Activated T-cell treated with anti-CD3 and anti-CD28 coated beads for 24 hours (primary cell): ENCODE results near the gene C10orf67.
"Not testable (repeated sequence)": the region's sequence is repeated elsewhere in the genome, so short reads cannot be mapped to it uniquely, and the experiment has no call there.

ENCODE experiments used
- DNase-seq: peaks from one replicate; pipeline ENCODE4 v3.0.0-alpha.2; 2020; ENCODE audit warnings: low read depth

The C10orf67 gene

GRCh38 chr10:23362069-23362830 lies 17.7 kb upstream of the C10orf67 start:
- no peak for DNase-seq

DNA sequence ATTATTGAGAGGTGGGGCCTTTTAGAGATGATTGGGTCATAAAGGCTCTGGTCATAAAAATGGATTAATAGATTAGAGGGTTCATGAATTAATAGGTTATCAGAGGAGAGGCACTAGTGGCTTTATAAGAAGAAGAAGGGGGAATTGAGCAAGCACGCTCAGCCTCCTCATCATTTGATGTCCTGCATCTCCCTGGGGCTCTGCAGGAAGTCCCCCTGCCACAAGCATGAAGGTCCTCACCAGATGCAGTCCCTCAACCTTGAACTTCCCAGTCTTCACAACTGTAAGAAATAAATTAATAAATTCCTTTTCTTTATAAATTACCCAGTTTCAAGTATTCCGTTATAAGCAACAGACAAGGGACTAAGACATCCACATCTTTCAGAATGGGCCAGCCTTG lies 17.1 kb upstream of the C10orf67 start:
- DNase-seq: no peak

- no peak for DNase-seq
Measured at GRCh38 chr10:23359692-23360380, 15.2 kb upstream of the C10orf67 start.

GRCh38 chr10:23358357-23358756 lies 13.8 kb upstream of the C10orf67 start:
- no peak for DNase-seq

GRCh38 chr10:23354630-23355279 lies 10.2 kb upstream of the C10orf67 start:
- DNase-seq: no peak

- DNase-seq: no peak
Measured at GRCh38 chr10:23351926-23352519, 7.4 kb upstream of the C10orf67 start.

- not testable (repeated sequence) for DNase-seq
Measured at GRCh38 chr10:23350706-23351105, 6.1 kb upstream of the C10orf67 start.

GRCh38 chr10:23345861-23346260 lies 1.3 kb upstream of the C10orf67 start:
- DNase-seq: no peak

GRCh38 chr10:23343591-23344240 lies 881 bp downstream of the C10orf67 start:
- DNase-seq: no peak

GRCh38 chr10:23342213-23342884 lies 2.2 kb downstream of the C10orf67 start:
- DNase-seq: no peak

GRCh38 chr10:23341004-23341403 lies 3.6 kb downstream of the C10orf67 start:
- no peak for DNase-seq

GRCh38 chr10:23340354-23340753 lies 4.2 kb downstream of the C10orf67 start:
- no peak for DNase-seq

GRCh38 chr10:23338886-23339285 lies 5.7 kb downstream of the C10orf67 start:
- DNase-seq: no peak

GRCh38 chr10:23338155-23338828 lies 6.3 kb downstream of the C10orf67 start:
- no peak for DNase-seq

GRCh38 chr10:23337616-23338015 lies 7.0 kb downstream of the C10orf67 start:
- DNase-seq: no peak

DNA sequence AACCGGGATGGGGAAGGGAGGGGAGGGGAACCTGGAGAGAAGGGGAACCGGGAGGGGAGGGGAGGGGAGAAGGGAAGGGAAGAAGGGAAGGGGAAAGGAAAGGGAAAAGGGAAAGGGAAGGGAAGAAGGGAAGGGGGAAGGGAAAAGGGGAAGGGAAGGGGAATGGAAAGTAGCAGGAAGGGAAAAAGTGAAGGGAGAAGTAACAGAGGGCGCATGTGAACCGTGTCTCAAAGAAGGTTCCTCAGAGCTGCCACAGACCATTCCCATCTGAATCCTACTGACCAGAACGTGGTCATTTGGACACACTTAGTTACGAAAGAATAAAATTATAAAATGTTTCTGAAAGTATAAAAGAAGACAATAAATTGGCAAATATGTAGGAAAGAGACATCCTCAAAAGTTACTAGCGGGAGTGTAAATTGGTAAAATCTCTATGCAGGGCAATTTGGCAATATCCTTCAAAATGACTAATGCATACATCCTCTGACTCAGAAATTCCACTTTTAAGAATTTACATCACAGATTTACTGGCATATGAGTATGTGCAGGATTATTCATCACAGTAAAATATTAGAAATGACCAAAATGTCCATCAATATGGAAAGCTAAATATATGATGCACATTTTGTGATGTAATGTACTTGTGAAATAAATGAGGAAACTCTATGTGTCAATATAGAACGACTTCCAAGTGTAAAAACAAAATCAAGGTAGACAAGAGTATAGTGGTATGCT lies 12.9 kb downstream of the C10orf67 start:
- DNase-seq: no peak

- DNase-seq: no peak
Measured at GRCh38 chr10:23330948-23331347, 13.6 kb downstream of the C10orf67 start.

DNA sequence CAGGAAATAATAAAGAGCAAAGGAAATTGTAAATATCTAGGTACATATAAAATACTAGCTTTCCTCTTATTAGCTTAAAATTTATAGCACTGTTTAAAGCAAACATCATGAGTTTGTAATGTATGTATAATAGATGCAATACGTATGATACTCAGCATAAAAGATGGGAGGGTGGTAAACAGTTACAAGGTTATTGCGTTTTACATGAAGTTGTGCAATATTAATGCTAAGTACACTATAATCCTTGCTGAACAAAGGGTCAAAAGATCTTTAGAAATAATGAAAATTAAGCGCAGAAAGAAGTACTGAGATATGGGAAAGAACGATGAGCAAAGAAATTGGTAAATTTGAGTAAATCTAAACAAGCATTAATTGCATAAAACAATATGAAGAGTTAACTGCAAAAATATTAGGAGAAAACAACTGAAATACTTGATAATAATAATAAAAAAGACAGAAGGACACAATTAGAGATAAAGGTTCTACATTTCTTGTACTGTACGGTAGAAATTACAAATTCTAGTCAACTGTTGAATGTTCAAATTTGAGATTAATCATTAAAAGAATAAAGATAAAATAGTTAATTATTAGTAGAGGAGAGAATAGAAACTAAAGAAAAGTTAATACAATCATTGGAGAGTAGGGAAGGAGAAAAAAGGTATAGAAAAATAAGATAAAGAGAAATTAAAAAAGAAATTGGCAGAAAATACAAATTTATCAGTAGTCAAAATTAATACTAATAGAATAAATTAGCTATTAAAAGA lies 17.9 kb downstream of the C10orf67 start:
- DNase-seq: no peak

- no peak for DNase-seq
Measured at GRCh38 chr10:23325132-23325531, 19.5 kb downstream of the C10orf67 start.

DNA sequence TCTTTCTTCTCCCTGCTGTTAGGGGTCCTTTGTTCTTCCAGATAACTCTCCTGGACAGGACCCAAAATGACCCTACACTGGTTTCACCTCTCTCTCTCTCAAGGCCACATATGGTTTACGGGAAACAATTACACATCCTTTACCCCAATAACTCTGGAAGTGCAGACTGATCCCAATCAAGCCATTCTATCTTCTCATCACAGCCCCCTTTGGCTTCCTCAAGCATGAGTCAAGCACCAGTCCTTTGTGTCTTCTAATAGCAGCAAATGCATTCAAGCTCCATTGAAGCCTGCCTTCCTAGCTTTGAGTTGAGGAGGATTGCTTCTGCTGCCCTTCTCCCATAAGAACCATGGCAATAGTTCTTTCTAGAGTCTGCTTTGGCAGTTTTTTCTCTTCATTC lies 20.2 kb downstream of the C10orf67 start:
- no peak for DNase-seq
